ENCODE measurements around the gene CAPG. TPM values are rescaled to one million over a fixed set of nuclear protein-coding genes. Genes with fewer than 3 reads are reported as not detected.

Gene CAPG
- total and polyA plus RNA-seq, 9 of the 15 experiments (the other 6 are each of a cell fraction or from before 2014, with no cell fraction given): 10.6 to 90.4 (median 56.0) TPM

- no peak for TF ChIP-seq E2F5 (CRISPR knock-in tag; IDR thresholded peaks at IDR 0.05)
- TF ChIP-seq DACH1 (IDR thresholded peaks at IDR 0.05; ENCODE audit: partially characterized antibody): no peak
- no peak for TF ChIP-seq ZNF212 (CRISPR knock-in tag; IDR thresholded peaks at IDR 0.05)
- TF ChIP-seq ZFPM2 (CRISPR knock-in tag; IDR thresholded peaks at IDR 0.05): no peak
- TF ChIP-seq NR2F6 (CRISPR knock-in tag; IDR thresholded peaks at IDR 0.05): no peak
- no peak for TF ChIP-seq GABPB1 (CRISPR knock-in tag; IDR thresholded peaks at IDR 0.05)
- TF ChIP-seq HBP1 (CRISPR knock-in tag; IDR thresholded peaks at IDR 0.05): no peak
- no peak for TF ChIP-seq ZBTB2 (IDR thresholded peaks at IDR 0.05)
- TF ChIP-seq CHCHD3 (CRISPR knock-in tag; IDR thresholded peaks at IDR 0.05): no peak
- no peak for TF ChIP-seq ZNF253 (CRISPR knock-in tag; conservative IDR thresholded peaks at IDR 0.05)
- no peak for TF ChIP-seq RFX5 (IDR thresholded peaks at IDR 0.05; ENCODE audit: low read depth, low read length)
- TF ChIP-seq ZNF75A (CRISPR knock-in tag; IDR thresholded peaks at IDR 0.05): no peak
- no peak for TF ChIP-seq BMI1 (IDR thresholded peaks at IDR 0.05; ENCODE audit: low read length)
- TF ChIP-seq ZBTB43 (CRISPR knock-in tag; IDR thresholded peaks at IDR 0.05): no peak
- TF ChIP-seq MIER1 (IDR thresholded peaks at IDR 0.05; ENCODE audit: low read depth): no peak
- TF ChIP-seq POLR2A (conservative IDR thresholded peaks at IDR 0.05): peak; percentile 42; the same call in 1 of the 2 replicates
- TF ChIP-seq RBM17 (IDR thresholded peaks at IDR 0.05; ENCODE audit: borderline replicate concordance, low read depth, low read length): no peak
- TF ChIP-seq ZNF347 (CRISPR knock-in tag; IDR thresholded peaks at IDR 0.05; ENCODE audit: low read depth): no peak
- TF ChIP-seq ZBTB33 (CRISPR knock-in tag; IDR thresholded peaks at IDR 0.05): no peak
- no peak for TF ChIP-seq IRF1 (CRISPR knock-in tag; IDR thresholded peaks at IDR 0.05; ENCODE audit: borderline replicate concordance)
- TF ChIP-seq SUPT5H (IDR thresholded peaks at IDR 0.05): no peak
- TF ChIP-seq EWSR1 (IDR thresholded peaks at IDR 0.05; ENCODE audit: borderline replicate concordance, low read depth, partially characterized antibody): no peak
- no peak for TF ChIP-seq TFAM (CRISPR knock-in tag; conservative IDR thresholded peaks at IDR 0.05)
These were observed 27.5 kb upstream of the CAPG start (continued) for GRCh38 chr2:85437488-85438200.
